Ishikawa (cell line): ENCODE measurements around the gene TMEM52.

Experiments used
- EP300 ChIP-seq: IDR thresholded peaks from 2 replicates; pipeline ENCODE4 v1.6.1; 2012; ENCODE audit warnings: borderline replicate concordance
- RAD21 ChIP-seq: IDR thresholded peaks from 2 replicates; pipeline ENCODE4 v1.6.1; 2012; ENCODE audit warnings: low read depth
- REST ChIP-seq: IDR thresholded peaks from 2 replicates; pipeline ENCODE4 v1.6.1; 2012; ENCODE audit warnings: low read depth, mild to moderate bottlenecking
- TAF1 ChIP-seq: IDR thresholded peaks from 2 replicates; pipeline ENCODE4 v1.6.1; 2012; ENCODE audit warnings: low read depth, mild to moderate bottlenecking
- TCF12 ChIP-seq: IDR thresholded peaks from 2 replicates; pipeline ENCODE4 v1.6.1; 2012; ENCODE audit warnings: low read depth
- TEAD4 ChIP-seq: IDR thresholded peaks from 2 replicates; pipeline ENCODE4 v1.6.1; 2012
- YY1 ChIP-seq: IDR thresholded peaks from 2 replicates; pipeline ENCODE4 v1.6.1; 2012; ENCODE audit warnings: low read depth

- TF ChIP-seq EP300 (no peak), TAF1 (no peak), TCF12 (no peak), TEAD4 (no peak), YY1 (no peak), REST (no peak), RAD21 (no peak)
Observed at GRCh38 chr1:1910033-1910465, 9.0 kb downstream of the TMEM52 start.
